Measurements from ENCODE around the gene MAP7D1.
"Not testable (repeated sequence)": the region's sequence is repeated elsewhere in the genome, so short reads cannot be mapped to it uniquely, and the experiment has no call there.

Gene MAP7D1

GRCh38 chr1:36172017-36172747 lies 16.2 kb downstream of the MAP7D1 start:
- DNase-seq, result no peak

GRCh38 chr1:36172983-36173382 lies 17.0 kb downstream of the MAP7D1 start:
- DNase-seq, result no peak

- DNase-seq, result no peak
Observed at GRCh38 chr1:36174713-36175112, 18.8 kb downstream of the MAP7D1 start.

GRCh38 chr1:36175137-36176095 lies 19.5 kb downstream of the MAP7D1 start:
- DNase-seq, result no peak

GRCh38 chr1:36176106-36176949 lies 20.4 kb downstream of the MAP7D1 start:
- no peak for DNase-seq

- no peak for DNase-seq
Observed at GRCh38 chr1:36177589-36178431, 21.9 kb downstream of the MAP7D1 start.

GRCh38 chr1:36178471-36179219 lies 22.7 kb downstream of the MAP7D1 start:
- DNase-seq, result peak in 1 of 2 donors; percentile 13

GRCh38 chr1:36179220-36179600 lies 23.2 kb downstream of the MAP7D1 start:
- no peak for DNase-seq

- DNase-seq, result no peak
Observed at GRCh38 chr1:36182734-36183133, 26.8 kb downstream of the MAP7D1 start.

- DNase-seq, result no peak
Observed at GRCh38 chr1:36183309-36183856, 27.4 kb downstream of the MAP7D1 start.

- peak; percentile 74 to 76 for DNase-seq
Observed at GRCh38 chr1:36187800-36188593, 32.0 kb downstream of the MAP7D1 start.

- not testable (repeated sequence) for DNase-seq
Observed at GRCh38 chr1:36196805-36197204, 40.8 kb downstream of the MAP7D1 start.

GRCh38 chr1:36198641-36199040 lies 42.7 kb downstream of the MAP7D1 start:
- no peak for DNase-seq

GRCh38 chr1:36199934-36200741 lies 44.2 kb downstream of the MAP7D1 start:
- DNase-seq, result no peak

GRCh38 chr1:36203027-36203553 lies 47.1 kb downstream of the MAP7D1 start:
- no peak for DNase-seq

- no peak for DNase-seq
Observed at GRCh38 chr1:36203554-36204346, 47.8 kb downstream of the MAP7D1 start.

GRCh38 chr1:36204347-36204909 lies 48.5 kb downstream of the MAP7D1 start:
- no peak for DNase-seq
